Omental fat pad (tissue), 4 donors: ENCODE measurements around the gene CTDSPL. TPM values are rescaled to one million over a fixed set of nuclear protein-coding genes. Genes with fewer than 3 reads are reported as not detected.
A peak's percentile ranks its signal among the peaks of the same experiment; 100 is the strongest.
"Not testable (repeated sequence)": the region's sequence is repeated elsewhere in the genome, so short reads cannot be mapped to it uniquely, and the experiment has no call there.

ENCODE experiments used
- ATAC-seq: fragments of 150-250 bp; one replicate; pipeline ENCODE4 v1.9.1; 2016; ENCODE audit warnings: mild to moderate bottlenecking, moderate library complexity; ENCODE audit not compliant: low FRiP score
- DNase-seq: peaks from one replicate; pipeline ENCODE4 v3.0.0-alpha.2; 2019; ENCODE audit warnings: low spot score
- total RNA-seq, 4 donors: library from RNA; depleted of rRNA; stranded (reverse); fragments of >200 nt; gene quantifications; one replicate each; pipeline ENCODE4 v1.1.0, GENCODE V29; 2016
- TF ChIP-seq, protein P1 (sequence below), 3 donors: fragments of 450-650 bp; IDR thresholded peaks; one replicate each; pipeline ENCODE4 v1.5.1; 2016 to 2017; ENCODE audit warnings: antibody characterized with exemption in 3 of 3, mild to moderate bottlenecking in 3 of 3, moderate library complexity in 2 of 3

The CTDSPL gene
- total RNA-seq, 4 donors from 2014 or later, result 23.9 to 41.8 (median 33.2) TPM

DNA sequence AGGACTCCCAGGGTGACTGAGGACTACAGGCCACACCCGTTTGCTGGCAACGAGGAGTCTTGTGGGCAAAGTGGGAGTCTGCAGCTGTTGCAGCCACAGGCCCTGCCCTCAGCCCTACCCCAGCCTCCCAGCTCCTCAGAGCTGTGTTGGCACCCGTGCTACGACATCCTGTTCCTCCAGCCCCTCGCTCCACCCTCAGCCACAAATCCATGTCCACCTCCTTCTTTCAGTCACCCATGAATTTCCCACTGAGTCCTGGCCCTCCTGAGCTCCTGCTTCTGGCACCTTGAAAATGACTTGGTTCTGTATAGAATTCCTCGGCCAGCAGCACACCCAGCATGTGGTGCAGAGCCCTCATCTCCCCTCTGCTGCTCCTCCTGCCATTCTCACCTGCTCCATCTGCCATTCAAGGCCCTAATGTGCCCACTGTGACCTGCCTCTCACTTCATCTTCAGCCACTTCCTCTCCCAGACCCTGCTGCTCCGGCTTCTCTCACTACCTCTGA is 108.0 kb downstream of the CTDSPL start:
- ATAC-seq (no peak), DNase-seq (no peak)
- TF ChIP-seq, protein P1, sequence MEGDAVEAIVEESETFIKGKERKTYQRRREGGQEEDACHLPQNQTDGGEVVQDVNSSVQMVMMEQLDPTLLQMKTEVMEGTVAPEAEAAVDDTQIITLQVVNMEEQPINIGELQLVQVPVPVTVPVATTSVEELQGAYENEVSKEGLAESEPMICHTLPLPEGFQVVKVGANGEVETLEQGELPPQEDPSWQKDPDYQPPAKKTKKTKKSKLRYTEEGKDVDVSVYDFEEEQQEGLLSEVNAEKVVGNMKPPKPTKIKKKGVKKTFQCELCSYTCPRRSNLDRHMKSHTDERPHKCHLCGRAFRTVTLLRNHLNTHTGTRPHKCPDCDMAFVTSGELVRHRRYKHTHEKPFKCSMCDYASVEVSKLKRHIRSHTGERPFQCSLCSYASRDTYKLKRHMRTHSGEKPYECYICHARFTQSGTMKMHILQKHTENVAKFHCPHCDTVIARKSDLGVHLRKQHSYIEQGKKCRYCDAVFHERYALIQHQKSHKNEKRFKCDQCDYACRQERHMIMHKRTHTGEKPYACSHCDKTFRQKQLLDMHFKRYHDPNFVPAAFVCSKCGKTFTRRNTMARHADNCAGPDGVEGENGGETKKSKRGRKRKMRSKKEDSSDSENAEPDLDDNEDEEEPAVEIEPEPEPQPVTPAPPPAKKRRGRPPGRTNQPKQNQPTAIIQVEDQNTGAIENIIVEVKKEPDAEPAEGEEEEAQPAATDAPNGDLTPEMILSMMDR (IDR thresholded peaks at IDR 0.05), result no peak

DNA sequence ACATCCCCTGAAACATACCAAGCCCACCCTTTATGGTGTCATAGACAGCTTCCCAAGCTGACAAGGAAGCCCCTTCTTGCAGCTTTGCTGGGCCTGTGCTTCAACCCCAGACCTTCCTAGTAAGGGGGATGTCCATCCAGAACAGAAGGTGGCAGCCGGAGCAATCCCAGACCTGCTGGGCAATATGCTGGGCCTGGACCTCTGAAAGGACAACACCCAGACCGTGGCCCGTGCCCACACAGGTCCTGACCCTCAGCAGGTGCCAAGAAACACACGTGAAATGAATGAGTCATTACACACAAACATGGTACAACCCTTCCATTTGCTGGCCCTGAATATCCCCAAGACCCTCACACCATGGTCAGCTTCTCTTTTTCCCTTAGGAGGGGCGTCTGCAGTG is 109.1 kb downstream of the CTDSPL start:
- ATAC-seq (no peak), DNase-seq (no peak)
- TF ChIP-seq, protein P1 (IDR thresholded peaks at IDR 0.05), result no peak

DNA sequence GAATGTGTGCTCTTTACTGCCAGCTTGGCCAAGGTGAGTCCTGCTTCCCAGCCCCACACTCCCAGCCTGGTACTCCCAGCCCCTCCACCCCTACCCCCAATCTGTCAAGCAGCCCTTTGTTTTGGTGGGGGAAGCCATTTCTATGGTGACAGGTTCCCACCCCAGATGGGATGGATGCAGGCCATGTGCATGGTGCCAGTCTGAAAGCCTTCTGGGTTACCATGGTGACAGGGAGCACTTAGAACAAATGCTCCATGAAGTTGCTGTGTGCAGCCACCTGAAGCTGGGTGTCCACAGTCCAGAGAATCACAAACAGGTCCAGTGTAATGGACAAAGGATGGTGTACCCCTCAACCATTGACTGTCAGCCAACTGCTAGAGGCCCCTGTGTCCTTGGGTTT is 109.8 kb downstream of the CTDSPL start:
- TF ChIP-seq, protein P1 (IDR thresholded peaks at IDR 0.05), result no peak
- DNase-seq (no peak), ATAC-seq (no peak)

DNA sequence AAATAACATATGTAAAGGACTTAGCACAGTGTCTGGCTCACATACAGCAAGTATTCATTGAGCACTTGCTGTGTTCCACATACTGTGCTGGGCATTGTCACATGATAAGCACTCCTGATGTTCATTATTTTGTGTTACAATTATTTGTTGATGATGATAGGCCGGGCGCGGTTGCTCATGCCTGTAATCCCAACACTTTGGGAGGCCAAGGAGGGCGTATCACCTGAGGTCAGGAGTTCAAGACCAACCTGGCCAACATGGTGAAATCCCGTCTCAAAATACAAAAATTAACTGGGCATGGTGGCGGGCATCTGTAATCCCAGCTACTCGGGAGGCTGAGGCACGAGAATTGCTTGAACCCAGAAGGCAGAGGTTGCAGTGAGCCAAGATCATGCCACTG is 110.4 kb downstream of the CTDSPL start:
- DNase-seq, ATAC-seq: not testable (repeated sequence)

DNA sequence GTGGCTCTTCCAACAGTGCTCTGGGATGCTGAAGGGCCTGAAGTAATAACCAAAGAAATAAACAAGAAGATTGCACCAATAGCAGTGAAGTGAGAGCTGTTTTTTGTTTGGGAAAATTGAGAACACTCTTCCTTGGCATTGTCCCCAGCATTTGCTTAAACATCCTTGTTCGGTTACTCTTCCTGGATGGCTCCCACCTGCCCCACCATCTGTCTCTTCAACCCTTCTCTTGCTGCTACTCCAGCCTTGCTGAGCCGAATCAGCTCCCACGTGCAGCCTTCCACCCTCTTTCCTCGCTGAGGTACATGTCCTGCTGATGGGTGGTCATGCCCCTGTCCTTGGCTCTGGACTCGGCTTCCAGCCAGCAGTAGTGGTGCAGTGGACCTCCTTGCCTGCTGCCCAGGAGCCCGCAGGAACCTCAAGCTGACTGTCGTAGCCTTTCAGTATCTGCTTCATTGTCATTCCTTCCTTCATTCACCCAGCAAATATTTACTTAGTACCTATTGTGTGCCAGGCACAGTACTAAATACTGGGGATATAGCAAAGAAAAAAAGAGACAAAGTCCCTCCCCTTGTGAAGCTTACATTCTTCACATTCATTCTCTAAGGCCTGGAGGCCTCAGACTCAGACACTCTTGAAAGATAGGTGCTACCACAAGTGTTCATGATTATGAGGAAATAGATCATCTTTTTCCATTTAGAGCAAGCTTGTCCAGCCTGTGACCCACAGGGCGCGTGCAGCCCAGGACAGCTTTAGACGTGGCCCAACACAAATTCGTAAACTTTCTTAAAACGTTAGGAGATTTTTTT is 111.8 kb downstream of the CTDSPL start:
- no peak for DNase-seq
- TF ChIP-seq, protein P1 (IDR thresholded peaks at IDR 0.05), result no peak
- ATAC-seq, result no peak

DNA sequence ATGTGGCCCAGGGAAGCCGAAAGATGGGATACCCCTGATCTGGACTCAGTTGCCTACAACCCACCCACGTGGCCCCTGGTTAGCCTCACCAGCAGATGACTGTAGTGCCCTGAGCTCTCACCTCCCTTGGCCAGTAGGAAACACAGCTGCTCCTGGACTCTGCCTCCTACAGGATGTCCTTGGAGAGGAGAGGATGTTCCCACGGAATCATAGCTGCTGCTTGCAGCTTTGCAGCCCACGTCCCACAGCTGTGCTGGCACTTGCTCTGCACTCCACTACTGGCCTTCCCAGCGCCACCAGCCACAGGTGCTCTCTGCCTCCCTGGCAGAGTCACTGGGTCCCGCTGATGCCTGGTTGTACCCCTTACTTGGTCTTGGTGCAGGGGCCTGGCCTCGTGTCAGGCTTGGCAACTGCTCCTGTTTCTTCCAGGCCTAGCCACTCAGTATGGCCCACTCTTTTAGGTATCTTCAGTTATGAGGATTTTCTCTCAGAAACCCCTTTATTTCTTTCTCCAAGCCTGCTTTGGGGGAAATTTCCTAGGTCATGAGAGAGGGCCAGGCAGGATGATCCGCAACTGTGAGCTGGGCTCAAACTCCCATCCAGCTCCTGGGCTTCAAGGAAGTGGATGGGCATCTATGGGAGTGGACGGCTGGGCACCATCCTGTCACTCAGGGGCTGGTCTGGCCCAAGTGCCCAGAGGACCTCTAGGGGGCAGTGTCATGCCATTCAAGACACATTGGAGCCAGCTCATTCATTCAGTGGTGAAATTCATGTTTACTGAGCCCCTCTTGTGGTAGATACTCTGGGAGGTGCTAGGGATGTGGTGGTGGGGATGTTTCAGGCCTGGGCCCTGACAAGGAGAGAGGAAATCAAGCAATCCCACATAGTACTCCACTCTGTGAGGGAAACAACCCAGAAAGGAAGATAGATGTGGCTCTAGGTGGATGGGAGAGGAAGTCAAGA is 112.7 kb downstream of the CTDSPL start:
- ATAC-seq (peak; percentile 70), DNase-seq (no peak)
- TF ChIP-seq, protein P1 (IDR thresholded peaks at IDR 0.05), result no peak
